Sigmoid colon (tissue), 7 donors: ENCODE data around the gene PTBP3. TPM values are rescaled to one million over a fixed set of nuclear protein-coding genes. Genes with fewer than 3 reads are reported as not detected.

Experiments used
- DNase-seq: peaks from one replicate; pipeline ENCODE4 v3.0.0-alpha.2; 2019
- H3K27ac ChIP-seq, 4 donors: fragments of 200-600 bp; sonication (generic); one replicate each; pipeline ENCODE4 v1.5.1; 2016 to 2019; ENCODE audit warnings: mild to moderate bottlenecking in 1 of 4
- H3K27me3 ChIP-seq, 3 donors: fragments of 200-600 bp; sonication (generic); one replicate each; pipeline ENCODE4 v1.5.1; 2019; ENCODE audit warnings: mild to moderate bottlenecking in 1 of 3
- H3K36me3 ChIP-seq, 4 donors: fragments of 200-600 bp; sonication (generic); one replicate each; pipeline ENCODE4 v1.5.1; 2016 to 2019
- H3K4me1 ChIP-seq, 4 donors: fragments of 200-600 bp; sonication (generic); one replicate each; pipeline ENCODE4 v1.5.1; 2017 to 2019
- H3K4me3 ChIP-seq, 4 donors: fragments of 200-600 bp; sonication (generic); one replicate each; pipeline ENCODE4 v1.5.1; 2017 to 2019; ENCODE audit warnings: mild to moderate bottlenecking in 2 of 4, moderate library complexity in 1 of 4
- H3K9me3 ChIP-seq, 4 donors: fragments of 200-600 bp in 3 of 4; sonication (generic) in 3 of 4; one replicate each; pipeline versions ENCODE4 v1.5.1 to v1.6.1; 2013 to 2019
- EP300 ChIP-seq, 4 donors: sonication (generic); formaldehyde crosslinking; IDR thresholded peaks; one replicate each; pipeline ENCODE4 v1.6.1; 2017; ENCODE audit warnings: antibody characterized with exemption in 4 of 4
- POLR2A ChIP-seq, 2 donors: fragments of 450-650 bp; IDR thresholded peaks; one replicate each; pipeline ENCODE4 v1.6.1; 2016; ENCODE audit warnings: antibody characterized with exemption in 2 of 2, mild to moderate bottlenecking in 2 of 2, moderate library complexity in 2 of 2
- POLR2AphosphoS5 ChIP-seq, 4 donors: sonication (generic); formaldehyde crosslinking; IDR thresholded peaks; one replicate each; pipeline ENCODE4 v1.6.1; 2017; ENCODE audit warnings: antibody characterized with exemption in 4 of 4
- WGBS, 2 donors: extraction: QIAGEN DNeasy Blood & Tissue Kit; methylation state at CpG; one replicate each; pipeline ENCODE4 v1.1.7; 2013; 5-methylcytosine and 5-hydroxymethylcytosine counted together
- intact Hi-C: fragments of 100-400 bp; cut with DNase I; formaldehyde crosslinking; loops from one replicate; pipeline ENCODE4 v1.15.1; 2023
- polyA plus RNA-seq, 3 donors: library from polyadenylated mRNA; stranded (reverse); fragments of 200-250 nt; gene quantifications; one replicate each; pipeline ENCODE4 v1.2.3, GENCODE V29; 2013
- total RNA-seq, 4 donors: library from RNA; depleted of rRNA; stranded (reverse); fragments of >200 nt; gene quantifications; one replicate each; pipeline ENCODE4 v1.1.0, GENCODE V29; 2016
- TF ChIP-seq, protein P1 (sequence below), 4 experiments: fragments of 450-650 bp in 3 of 4; fragments of 200-600 bp in 1 of 4; IDR thresholded peaks; one replicate each; pipeline ENCODE4 v1.5.1; 2016 to 2019; ENCODE audit warnings: antibody characterized with exemption in 4 of 4, mild to moderate bottlenecking in 3 of 4, moderate library complexity in 2 of 4
- donor health status: healthy with polysubstance abuse.
- donor health status: Bipolar disorder and iron deficiency.
- donor health status: healthy.

The PTBP3 gene
- total and polyA plus RNA-seq, 7 donors: 19.4 to 42.5 (median 24.0) TPM

DNA sequence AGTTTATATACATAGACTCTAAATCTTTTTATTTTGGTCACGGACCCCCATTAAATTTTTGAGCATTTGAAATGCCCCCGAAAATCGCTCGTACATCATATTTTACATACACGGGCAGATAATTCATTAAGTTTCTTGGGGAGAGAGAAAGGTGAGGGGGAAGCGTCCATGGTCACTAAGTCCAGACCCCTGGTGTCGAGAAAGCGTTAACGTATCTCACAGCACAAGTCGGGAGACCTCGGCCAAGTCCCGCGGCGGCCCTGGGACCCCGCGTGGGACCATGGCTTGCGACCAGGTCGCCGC is 794 bp downstream of the PTBP3 start:
- DNase-seq: no peak
- peak overlapping the region; percentile 94 to 99 (median 98) for H3K27ac ChIP-seq
- H3K4me1 ChIP-seq: peaks cover 2 to 16% (median 12%) of the 10 kb centered on the region in 4 donors
- no peak for TF ChIP-seq POLR2A (IDR thresholded peaks at IDR 0.05)
- TF ChIP-seq POLR2AphosphoS5 (IDR thresholded peaks at IDR 0.05): peak in 1 of 4 donors; percentile 15
- TF ChIP-seq, protein P1, sequence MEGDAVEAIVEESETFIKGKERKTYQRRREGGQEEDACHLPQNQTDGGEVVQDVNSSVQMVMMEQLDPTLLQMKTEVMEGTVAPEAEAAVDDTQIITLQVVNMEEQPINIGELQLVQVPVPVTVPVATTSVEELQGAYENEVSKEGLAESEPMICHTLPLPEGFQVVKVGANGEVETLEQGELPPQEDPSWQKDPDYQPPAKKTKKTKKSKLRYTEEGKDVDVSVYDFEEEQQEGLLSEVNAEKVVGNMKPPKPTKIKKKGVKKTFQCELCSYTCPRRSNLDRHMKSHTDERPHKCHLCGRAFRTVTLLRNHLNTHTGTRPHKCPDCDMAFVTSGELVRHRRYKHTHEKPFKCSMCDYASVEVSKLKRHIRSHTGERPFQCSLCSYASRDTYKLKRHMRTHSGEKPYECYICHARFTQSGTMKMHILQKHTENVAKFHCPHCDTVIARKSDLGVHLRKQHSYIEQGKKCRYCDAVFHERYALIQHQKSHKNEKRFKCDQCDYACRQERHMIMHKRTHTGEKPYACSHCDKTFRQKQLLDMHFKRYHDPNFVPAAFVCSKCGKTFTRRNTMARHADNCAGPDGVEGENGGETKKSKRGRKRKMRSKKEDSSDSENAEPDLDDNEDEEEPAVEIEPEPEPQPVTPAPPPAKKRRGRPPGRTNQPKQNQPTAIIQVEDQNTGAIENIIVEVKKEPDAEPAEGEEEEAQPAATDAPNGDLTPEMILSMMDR (IDR thresholded peaks at IDR 0.05): peak in 1 of 4 experiments; percentile 7
- intact Hi-C loops: loop anchor here (2.0 to 10.0 kb wide), 3 partner anchors 436 to 848 kb away; partner anchors contain the start of genes ECPAS and UGCG
- 0% methylated on average over 19 of the region's 19 CpGs for WGBS, 2 donors
- H3K36me3 ChIP-seq: no peaks in the 10 kb centered on the region
- H3K4me3 ChIP-seq: peak overlapping the region; percentile 59 to 99 (median 79)
- no peaks in the 10 kb centered on the region for H3K27me3 ChIP-seq
- no peaks in the 10 kb centered on the region for H3K9me3 ChIP-seq

DNA sequence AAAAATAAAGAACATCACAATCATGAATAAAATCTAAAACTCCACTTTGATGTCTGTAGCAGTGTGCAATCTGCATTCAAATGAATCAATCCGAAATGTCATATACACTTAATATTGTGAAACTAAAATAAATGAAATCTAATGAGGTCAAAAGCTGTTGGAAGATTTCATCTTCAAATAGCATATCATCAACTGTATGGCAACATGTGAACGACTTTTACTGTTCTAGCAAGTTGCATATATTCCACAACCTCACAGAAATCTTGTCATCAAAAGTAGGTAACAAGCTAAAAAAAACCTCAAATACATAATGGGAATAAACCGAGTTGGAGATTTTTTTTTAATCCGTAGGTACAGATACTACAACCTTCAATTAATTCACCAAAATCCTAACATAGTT is 1.2 kb downstream of the PTBP3 start:
- peak overlapping the region; percentile 94 to 99 (median 98) for H3K27ac ChIP-seq

DNA sequence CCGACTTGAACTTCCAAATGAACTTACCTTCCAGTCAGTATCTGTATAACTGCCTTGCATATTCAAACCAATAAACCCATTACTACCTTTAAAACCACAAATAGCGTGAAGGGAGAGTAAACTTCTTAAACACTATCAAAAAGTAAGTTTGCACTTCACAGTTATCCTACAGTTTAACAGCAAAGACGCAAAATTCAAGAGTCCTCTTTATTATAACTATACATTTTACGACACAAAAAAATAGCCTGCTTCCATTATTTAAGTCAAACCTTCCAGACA is 1.8 kb downstream of the PTBP3 start:
- DNase-seq: no peak
- H3K4me1 ChIP-seq: peaks cover 2 to 16% (median 12%) of the 10 kb centered on the region in 4 donors
- H3K27me3 ChIP-seq: no peaks in the 10 kb centered on the region
- peak overlapping the region in 1 of 4 donors; percentile 81 for H3K4me3 ChIP-seq
- 12 to 53% methylated on average over 4 of the region's 4 CpGs for WGBS, 2 donors
- intact Hi-C loops: loop anchor here (10.0 kb wide), 2 partner anchors 567 to 847 kb away; partner anchors contain the start of gene ECPAS
- no peak overlapping the region for H3K27ac ChIP-seq
- TF ChIP-seq POLR2A (IDR thresholded peaks at IDR 0.05): no peak
- no peak for TF ChIP-seq POLR2AphosphoS5 (IDR thresholded peaks at IDR 0.05)
- TF ChIP-seq EP300 (IDR thresholded peaks at IDR 0.05): no peak
- TF ChIP-seq, protein P1 (IDR thresholded peaks at IDR 0.05): no peak
- no peaks in the 10 kb centered on the region for H3K9me3 ChIP-seq
- no peaks in the 10 kb centered on the region for H3K36me3 ChIP-seq

More for the DNA sequence above, 1.2 kb downstream of the PTBP3 start:
- 2 to 7% methylated on average over 4 of the region's 4 CpGs for WGBS, 2 donors
- TF ChIP-seq EP300 (IDR thresholded peaks at IDR 0.05): no peak
- no peak for TF ChIP-seq POLR2A (IDR thresholded peaks at IDR 0.05)
- TF ChIP-seq, protein P1 (IDR thresholded peaks at IDR 0.05): no peak
- TF ChIP-seq POLR2AphosphoS5 (IDR thresholded peaks at IDR 0.05): no peak
- intact Hi-C loops: loop anchor here (2.0 to 10.0 kb wide), 3 partner anchors 435 to 847 kb away; partner anchors contain the start of genes ECPAS and UGCG
- Histone ChIP-seq H3K9me3 (no peaks in the 10 kb centered on the region), H3K4me3 (peak overlapping the region; percentile 59 to 99 (median 79)), H3K4me1 (peaks cover 2 to 16% (median 12%) of the 10 kb centered on the region in 4 donors), H3K36me3 (no peaks in the 10 kb centered on the region), H3K27me3 (no peaks in the 10 kb centered on the region)
- DNase-seq: no peak

DNA sequence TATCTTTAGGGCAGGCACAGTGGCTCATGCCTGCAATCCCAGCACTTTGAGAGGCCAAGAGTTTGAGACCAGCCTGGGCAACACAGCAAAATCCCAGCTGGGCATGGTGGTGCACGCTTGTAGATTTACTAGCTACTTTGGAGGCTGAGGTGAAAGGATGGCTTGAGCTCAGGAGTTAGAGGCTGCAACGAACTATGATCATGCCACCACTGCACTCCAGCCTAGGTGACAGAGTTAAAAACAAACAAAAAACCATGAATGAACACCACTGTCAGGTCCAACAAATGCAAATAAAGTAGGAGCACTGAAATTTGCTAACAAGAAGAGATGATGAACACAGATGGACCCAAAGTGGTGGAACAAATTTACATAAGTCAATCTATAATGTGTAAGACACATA is 4.9 kb downstream of the PTBP3 start:
- no peak overlapping the region for H3K27ac ChIP-seq
- DNase-seq: no peak
- WGBS, 2 donors: 61 to 73% methylated on average over 2 of the region's 2 CpGs
- H3K4me1 ChIP-seq: peaks cover 0 to 19% (median 13%) of the 10 kb centered on the region in 4 donors
- H3K36me3 ChIP-seq: no peaks in the 10 kb centered on the region
- intact Hi-C loops: no loop called here
- H3K4me3 ChIP-seq: no peak overlapping the region
- no peaks in the 10 kb centered on the region for H3K27me3 ChIP-seq
- no peak for TF ChIP-seq EP300 (IDR thresholded peaks at IDR 0.05)
- no peak for TF ChIP-seq POLR2AphosphoS5 (IDR thresholded peaks at IDR 0.05)
- TF ChIP-seq POLR2A (IDR thresholded peaks at IDR 0.05): no peak
- TF ChIP-seq, protein P1 (IDR thresholded peaks at IDR 0.05): no peak
- H3K9me3 ChIP-seq: no peaks in the 10 kb centered on the region
